HG02885 (cell line): ENCODE results near the gene EEFSEC.

Experiments
- ATAC-seq: cut with Tn5 transposase; IDR thresholded peaks from one replicate; pipeline ENCODE4 v1.9.1; 2021; ENCODE audit warnings: mild to moderate bottlenecking; ENCODE audit not compliant: unreplicated experiment, poor library complexity

Gene EEFSEC

DNA sequence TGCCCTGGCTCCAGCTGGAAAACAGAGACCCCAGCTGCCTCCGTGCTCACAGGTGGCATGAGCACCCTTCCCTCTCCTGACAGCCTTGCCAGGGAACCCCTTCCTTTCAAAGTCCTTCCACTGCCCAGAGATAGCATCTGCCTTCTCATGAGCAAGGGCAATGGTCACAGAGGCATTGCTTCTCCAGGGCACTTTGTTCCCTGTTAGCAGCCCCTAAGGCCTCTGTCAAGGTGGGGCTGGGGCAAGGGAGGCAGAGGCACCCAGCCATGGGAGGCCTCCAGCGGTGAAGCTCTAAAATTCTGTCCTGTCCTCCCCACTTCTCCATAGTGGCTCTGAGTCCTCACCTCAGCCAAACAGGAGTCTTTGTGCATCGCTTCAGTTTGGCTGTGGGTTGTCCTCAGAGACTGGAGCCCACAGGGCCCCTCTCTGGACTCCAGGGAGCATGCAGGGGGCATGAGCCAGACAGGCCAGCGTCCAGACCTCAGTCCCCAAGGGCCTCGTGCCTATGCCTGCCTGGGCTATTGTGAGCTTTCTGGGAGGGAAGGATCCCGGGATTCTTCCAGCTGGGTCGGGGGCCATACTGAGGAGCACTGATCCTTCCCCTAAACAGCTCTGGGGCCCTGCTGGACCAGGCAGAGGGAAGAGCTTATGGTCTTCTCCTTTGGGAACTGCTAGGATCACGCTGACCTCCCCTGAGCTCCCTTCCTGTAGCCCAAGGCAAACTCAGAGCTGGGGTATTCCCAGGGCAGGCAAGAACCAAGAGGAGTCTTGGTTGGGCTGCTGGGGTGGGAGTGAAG, 206.8 kb downstream of the EEFSEC start:
- ATAC-seq, result no peak

DNA sequence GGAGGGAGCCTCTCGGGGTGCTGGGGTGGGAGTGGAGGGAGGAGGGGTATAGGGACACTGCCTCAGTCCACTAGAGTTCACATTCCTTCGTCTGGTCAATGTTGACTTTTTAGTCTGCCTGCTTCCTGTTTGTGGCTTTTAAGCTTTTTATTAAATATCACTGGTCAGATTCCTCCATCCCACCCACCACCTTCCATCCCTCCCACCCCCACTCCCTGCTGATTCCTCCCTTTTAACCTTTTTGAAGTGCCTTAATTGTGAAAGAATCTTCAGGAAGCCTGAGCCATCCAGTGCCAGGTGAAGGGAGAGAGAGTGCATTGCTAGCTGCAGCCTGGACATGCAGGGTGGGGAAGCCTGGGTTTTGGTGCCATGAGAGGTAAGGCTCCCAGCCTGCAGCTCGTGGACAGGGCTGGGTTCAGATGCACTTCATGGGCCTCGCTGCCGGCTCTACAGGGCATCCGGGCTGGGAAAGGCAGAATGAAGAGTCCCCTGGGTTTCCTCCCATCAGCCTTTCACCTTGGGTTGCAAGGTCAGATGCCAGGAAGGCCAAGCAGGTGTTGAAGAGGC, 207.5 kb downstream of the EEFSEC start:
- ATAC-seq, result no peak

DNA sequence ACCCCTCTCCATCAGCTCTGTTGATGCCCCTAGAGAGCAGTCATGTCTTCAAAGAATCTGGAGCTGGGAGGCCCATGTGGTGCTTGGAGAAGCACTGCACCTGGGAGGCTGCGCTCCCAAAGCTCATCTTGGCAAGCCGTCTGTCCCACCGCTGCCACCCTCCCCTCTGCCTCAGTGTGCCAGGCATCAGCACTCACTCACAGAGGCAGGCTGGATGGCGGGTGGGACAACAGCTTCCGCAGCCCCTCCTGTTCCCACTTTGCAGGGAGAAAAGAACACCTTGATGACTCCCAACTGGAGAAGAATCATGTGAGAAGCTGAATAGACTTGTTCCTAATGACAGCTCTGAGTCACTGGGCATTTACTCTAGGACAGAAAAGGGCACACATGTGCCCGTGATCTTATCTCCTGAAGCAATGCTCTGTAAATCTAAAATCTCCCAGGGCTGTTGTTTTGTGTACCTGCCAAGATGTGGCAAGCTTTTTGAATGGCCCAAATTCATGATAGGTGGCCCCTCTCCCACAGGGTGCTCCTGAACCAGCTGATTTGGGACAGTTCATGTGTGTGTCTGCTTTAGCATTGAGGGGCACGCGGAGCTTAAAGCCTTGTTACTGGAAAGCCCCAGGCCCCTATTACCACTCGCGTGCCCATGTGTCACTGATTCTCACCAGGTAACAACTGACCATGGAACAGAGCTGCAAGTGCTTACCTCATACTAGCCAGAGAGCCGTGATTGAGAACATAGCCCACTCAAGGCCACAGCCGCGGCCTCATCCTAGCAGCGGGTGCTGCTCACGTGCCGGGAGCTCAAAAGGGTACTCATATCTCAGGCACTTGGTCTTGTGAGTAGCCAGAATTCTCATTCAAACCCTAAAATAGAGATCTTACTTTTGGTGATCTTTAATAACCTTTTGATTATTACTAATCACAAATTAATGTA, 209.0 kb downstream of the EEFSEC start:
- ATAC-seq, result no peak

DNA sequence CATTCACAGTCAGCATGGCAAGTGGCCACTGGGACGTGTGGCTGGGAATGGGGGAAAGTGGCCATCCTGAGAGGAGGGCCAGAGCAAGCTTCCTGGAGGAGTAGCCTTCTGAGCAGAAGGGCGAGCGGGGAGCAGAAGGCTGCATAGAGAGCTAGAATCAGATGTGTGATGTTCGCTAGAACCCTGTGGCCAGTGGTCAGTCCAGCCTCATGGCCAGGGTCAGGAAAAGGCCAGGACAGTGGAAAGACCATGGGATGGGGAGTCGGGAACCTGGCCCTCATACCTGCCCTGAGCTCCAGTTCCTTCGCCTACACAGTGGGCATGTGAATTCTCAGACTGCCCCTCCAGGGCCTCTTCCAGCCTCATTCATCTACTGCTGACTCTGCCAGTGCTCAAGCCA, 211.0 kb downstream of the EEFSEC start:
- no peak for ATAC-seq

DNA sequence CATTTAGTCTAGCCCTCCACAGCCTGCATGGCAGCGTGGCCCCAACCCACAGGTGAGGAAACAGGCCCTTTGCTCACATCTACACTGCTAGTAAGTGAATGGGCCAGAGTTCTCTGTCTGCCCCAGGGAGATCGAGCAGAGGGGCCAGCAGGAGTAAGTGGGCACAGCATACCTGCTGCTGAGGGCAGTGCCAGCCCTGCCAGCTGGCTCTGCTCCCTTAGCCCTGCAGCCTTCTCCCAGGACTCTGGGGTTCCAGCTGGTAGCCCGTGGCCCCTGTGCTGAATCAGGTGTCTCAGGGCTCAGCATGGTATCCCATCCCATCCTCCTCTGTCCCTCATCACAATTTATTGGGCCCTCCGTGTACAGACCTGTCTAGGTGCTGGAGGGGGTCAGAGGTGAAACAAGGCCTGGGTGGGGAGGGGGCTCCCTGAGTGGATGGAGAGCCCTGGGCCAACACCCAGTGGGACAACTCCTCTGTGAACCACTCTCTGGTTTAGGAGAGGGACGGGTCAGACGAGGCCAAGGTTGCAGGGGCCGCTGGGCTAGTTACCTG, 211.6 kb downstream of the EEFSEC start:
- ATAC-seq, result no peak

DNA sequence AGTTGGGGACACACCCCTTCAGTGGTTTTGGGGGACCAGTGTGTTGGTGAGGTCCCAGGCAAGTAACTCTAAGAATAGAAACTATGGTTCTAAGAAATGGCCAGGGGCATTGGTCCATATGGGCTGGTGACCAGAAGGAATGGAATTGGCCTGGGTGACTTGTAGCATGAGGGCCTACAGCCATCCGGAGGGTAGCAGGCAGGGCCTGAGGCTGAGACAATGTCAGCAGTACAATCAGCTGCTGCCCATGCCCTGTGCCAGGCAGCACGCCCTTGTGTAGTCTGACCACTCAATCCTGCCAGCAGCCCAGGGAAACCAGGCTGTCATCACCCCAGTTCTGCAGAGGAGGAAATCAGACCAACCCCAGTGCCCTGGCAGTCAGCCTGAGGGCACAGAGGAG, 212.9 kb downstream of the EEFSEC start:
- no peak for ATAC-seq

DNA sequence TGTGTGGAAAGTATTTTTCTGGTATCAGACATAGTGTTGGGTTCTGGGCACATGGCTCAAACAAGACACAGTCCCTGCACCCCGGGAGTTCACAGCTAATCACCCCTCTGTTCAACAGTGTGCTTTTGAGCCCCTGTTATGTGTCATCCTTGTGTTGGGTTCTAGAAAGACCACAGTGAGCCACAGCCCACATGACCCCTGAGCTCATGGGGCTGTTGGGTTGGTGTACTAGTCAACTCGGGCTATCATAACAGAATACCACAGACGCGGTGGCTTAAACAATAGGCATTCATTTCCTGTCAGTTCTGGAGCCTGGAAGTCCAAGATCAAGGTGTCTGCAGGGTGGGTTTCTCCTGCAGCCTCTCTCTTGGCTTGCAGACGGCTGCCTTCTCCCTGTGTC, 213.4 kb downstream of the EEFSEC start:
- ATAC-seq, result no peak

DNA sequence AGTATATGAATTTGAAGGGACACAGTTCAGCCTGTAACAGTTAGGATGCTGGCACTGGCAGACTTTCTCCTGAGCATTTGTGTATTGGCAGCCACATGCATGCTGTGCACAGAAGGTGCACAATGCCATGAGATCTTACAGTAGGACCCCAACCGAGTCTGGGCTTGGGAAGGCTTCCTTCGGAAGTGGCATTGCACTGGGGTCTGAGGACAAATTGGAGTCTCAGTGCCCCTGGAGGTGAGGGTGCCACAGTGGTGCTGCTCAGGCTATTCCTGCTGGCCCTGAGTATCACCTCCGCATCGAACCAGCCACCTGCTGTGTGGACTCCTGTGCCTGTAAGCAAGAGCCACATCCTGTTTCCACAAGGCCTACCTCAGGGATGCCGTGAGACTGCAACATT, 213.9 kb downstream of the EEFSEC start:
- ATAC-seq, result no peak

DNA sequence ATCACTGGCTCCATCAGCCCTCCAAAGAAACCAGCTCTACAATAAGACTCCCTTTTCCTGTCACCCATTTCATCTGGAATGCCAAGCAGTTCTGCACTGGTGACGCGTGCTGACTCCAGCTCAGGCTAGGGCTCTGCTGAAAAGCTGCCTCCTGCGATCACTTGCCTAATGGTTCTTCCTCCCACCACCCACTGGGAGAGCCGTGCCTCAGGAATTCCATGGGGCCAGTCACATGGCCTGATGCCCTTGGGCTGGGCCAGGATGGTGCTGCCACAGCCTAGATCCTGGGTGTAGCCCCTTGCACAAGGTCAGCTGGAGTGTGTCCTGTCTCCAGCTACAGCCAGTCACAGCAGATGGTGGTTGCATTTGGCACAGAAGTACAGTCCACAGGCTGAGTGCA, 214.5 kb downstream of the EEFSEC start:
- no peak for ATAC-seq

DNA sequence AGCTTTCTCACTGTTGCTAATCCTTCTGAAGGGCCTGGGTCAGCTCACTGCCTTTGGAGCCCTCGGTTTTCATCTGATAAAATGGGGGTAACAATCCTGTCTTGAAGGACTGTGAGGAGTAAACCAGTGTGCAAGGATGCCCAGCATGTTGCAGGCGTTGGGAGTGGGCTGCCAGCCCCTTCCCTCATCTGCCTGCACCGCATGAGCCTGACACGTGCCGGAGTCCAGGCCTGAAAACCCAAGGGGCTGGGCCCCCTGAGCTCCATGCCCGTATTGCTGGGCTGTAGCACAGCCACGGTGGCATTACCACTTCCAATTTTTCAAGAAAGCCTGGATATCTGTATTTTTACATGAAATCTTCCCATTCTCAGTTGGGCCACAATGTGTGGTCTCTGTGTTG, 215.3 kb downstream of the EEFSEC start:
- ATAC-seq, result no peak

DNA sequence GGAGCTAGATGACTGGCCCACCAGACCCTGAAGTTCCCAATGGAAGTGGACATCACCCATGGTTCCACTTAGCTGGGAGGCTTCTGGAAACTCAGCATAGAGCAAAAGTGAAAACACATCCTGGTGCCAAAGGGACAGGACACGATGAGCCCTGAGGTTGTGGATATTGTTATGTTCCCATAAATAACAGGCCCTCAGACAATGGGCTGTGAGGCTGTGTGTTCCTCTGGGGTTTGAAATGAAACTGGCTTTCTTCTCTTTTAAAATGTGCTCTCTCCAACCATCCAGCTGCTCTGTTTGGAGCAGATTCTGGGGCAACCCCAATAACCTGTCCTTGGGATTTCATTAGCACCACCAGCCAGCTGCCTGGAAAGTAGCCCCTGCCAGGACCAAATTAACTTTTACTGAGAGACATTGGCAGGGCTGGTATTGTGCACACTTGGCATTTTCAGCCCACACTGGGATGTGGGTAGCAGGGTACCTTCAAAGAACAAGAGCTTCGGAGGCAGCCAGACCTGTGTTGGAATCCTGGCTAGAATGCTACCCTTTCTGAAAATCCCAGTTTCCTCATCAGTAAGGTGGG, 215.9 kb downstream of the EEFSEC start:
- no peak for ATAC-seq

DNA sequence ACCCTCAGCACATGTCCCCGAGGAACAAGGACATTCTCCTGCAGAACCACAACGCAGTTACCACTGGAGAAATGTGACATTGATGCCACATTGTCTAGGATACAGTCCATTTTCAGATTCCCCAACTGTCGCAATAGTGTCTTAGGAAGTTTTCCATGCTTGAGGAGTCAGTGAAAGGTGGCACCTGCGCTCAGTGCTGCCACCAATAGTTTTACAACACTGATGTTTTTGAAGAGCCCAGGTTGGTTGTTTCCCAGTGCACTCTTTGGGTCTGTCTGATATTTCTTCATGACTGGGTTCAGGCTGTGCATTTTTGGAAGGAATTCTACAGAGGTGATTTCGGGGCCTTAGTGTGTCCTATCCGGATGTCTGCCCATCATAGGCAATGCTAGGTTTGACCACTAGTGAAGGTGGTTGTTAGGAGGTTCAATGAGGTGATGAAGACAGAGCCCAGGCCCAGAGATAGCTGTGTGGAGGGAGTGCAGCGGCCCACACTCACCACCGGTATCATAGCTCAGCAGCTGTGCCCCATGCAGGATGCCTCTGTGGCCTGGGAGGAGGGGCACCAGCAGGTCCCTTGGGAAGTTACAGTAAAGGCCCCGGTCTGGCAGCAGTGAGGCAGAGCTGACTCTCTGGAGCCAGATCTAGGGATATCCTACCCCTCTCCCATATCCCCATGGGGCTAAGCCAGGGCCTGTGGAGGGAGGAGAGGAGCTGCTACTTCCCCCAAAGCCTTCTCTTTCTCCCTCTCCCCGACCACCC, 216.8 kb downstream of the EEFSEC start:
- no peak for ATAC-seq

DNA sequence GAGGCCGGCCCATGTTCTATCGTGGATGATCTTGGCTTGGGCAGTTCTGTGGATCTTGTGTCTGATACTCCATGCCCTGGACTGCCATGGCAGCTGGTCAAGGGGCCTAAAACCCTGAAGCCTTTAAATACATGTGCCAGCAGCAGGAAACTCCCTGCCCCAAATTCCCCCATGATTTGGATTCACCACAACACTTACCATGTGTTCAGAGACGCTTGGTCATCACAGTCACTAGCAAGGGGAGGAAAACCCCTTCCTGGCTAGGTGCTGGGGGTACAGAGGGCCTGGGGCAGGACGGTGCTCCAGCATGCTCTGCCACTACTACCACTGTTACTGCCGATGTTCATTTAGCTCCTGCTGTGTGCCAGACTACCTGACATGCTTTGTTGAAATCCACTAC, 219.0 kb downstream of the EEFSEC start:
- no peak for ATAC-seq

DNA sequence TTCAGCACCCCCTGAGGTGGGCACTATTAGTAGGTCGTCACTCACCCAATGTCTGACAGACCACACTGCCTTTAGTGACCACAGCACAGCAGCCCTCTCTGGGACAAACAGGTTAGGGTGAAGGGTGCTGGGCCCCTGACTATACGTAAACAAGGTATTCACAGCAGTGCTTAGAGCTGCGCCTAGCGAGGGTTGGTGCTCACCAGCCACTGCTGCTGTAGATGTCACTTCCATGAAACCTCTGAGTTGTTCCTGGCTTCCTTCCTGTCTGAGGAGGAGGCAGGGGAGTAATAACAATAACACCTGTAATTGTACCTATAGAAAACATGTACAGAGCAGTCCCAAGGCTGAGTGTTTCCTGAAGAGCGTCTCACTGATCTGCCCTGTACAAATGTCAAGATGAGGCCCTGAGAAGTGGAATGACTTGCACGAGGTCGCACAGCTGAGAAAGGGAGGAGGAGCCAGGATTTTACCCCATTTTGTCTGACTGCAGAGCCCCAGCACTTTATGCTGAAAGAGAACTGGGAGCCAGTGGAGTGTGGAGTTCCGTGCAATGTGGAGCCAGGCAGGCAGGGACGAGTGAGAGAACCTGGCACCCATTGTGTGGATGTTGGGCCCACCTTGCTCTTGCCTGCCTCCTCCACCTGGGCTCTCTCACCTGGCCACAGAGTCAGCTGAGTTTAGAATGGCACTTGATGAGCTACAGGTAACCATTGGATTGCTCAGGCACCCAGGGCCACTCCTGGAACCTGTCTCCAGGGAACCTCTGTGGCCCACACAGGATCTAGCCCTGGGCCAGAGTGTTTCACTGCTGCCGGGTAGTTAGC, 219.6 kb downstream of the EEFSEC start:
- no peak for ATAC-seq

DNA sequence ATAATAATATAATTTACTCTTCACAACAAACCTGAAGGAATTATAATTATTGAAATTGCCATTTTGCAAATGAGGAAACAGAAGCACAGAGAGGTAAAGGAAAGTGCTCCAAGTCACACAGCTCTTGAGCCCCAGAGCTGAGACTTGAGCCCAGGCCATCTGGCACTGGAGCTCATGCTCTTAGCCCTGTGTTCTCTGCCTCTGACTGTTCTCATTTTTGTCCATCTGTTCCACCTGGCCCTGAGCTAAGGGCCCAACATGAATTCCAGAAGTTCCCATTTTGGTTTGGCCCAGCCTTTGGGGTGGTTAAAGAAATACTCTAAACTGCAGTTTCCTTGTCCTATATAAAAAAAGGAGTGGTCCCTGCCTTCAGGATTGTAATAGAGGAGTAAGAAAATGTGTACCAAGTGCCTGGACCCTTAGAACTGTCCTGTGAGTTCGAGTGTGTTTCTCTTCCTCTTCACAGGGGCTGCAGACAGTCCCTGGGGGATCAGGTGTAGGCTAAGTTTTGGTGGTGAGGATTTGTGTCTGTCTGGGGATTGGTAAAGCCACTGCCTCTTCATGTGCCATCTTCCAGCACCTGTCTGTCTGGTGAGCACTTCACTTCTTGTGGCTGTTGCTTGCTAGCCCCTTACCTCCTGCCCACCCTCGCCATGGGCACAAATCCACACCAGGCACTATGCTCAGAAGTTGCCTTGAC, 221.6 kb downstream of the EEFSEC start:
- no peak for ATAC-seq

DNA sequence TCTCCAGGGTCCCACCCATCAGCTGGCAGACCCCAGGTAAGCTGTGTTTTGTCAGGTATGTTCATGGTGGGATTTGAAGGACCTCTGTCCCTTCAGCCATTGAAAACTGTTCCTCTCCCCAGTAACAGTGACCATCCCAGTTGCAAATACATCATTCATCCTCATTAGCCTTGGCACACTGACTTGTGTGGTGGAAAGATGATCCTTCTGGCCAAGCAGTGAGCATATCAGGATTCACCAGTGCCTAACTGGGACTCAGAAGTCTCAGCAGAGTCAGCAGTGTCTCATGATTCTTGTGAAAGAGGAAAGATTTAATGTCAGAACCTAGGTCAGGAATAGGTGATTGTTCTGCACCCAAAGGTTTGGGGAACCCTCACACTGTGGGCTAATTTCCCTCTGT, 223.2 kb downstream of the EEFSEC start:
- ATAC-seq, result no peak

DNA sequence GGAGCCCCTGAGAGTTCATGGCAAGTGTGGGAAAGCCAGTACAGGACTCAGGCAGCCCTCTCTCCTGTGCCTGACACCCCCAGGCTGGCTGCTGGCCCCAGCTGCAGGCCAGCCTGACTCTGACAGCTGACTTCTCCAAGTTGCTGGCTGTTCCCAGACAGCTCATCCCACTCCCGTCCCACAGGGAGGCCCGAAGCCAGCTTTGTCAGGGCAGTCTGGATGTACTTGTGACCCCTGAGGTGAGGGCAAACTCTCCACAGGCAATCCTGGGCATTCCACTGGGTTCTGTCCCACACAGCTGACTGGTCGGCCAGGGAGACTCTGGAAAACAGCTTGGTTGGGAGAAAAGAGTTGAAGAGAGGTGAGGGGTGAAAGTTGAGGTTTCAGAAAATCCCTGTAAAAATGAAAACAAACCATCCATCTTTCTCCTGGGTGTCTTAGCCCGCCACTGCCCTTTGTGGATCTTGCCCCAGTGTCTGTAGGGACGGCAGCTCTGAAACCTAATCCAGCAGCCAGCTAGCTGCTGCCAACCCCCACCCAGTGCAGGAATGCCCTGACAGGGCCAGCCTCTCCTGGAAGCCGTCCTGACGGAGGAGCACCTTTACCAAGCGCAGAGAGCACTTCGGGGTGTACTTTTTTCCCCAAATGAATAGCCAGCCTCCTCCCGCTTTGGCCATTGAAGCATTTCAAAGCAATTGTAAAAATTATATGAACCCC, 225.5 kb downstream of the EEFSEC start:
- no peak for ATAC-seq
